ENCODE measurements around the gene ASPSCR1.
A peak's percentile ranks its signal among the peaks of the same experiment; 100 is the strongest.

The ASPSCR1 gene

DNA sequence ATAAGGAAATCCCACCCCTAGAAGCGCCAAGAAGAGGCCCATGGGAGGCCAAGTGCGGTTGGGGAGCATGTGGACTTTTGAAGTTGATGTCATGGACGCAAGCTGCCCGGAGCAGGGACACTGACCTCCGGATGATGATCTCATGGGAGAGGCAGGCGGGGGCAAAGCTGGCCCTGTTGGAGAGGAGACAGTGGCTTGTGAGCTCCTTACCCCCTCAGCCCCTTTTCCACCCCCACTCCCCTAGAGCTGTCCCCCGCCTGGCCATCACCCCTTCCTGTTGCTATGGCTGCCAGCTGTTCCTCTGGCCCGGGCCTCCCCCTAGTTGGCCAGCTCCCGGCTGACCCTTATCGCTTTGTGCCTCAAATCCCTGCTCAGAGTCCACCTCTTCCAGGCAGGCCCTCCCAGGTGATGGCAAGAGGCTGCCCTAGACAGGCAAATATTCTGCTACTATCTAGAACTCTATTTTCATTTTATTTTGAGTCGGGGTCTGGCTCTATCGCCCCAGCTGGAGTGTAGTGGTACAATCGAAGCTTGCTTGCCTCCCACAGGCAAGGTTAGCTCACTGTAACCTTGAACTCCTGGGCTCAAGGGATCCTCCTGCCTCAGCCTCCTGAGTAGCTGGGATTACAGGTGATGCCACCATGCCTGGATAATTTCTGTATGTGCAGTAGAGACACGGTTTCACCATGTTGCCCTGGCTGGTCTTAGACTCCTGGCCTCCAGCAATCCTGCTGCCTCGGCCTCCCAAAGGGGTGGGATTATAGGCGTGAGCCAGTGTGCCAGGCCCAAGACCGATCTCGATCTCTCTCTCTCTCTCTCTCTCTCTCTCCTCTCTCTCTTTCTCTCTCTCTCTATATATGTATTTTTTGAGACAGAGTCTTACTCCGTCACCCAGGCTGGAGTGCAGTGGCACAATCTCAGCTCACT is 23.0 kb upstream of the ASPSCR1 start:
- H3K4me3 ChIP-seq (ENCODE audit: low read depth in 1 of 5, low read length in 5 of 5): no peak overlapping the region
- H3K27ac ChIP-seq (ENCODE audit: low read depth, low read length): no peak overlapping the region
- H3K27me3 ChIP-seq (ENCODE audit: control insufficient read depth in 5 of 5, insufficient read depth in 4 of 5, low read length in 5 of 5): peaks cover 24 to 42% (median 33%) of the 10 kb centered on the region in 5 donors
- peaks cover 0 to 4% (median 3%) of the 10 kb centered on the region in 5 donors for H3K4me1 ChIP-seq (ENCODE audit: control insufficient read depth in 5 of 5, insufficient read depth in 5 of 5, low read length in 5 of 5)
- no peaks in the 10 kb centered on the region for H3K36me3 ChIP-seq (ENCODE audit: control insufficient read depth in 5 of 5, insufficient read depth in 5 of 5, low read length in 5 of 5)
- H3K9me3 ChIP-seq (ENCODE audit: control insufficient read depth in 5 of 5, low read length in 5 of 5): no peaks in the 10 kb centered on the region
- no peak overlapping the region for H3K9ac ChIP-seq (ENCODE audit: low read length in 5 of 5)

DNA sequence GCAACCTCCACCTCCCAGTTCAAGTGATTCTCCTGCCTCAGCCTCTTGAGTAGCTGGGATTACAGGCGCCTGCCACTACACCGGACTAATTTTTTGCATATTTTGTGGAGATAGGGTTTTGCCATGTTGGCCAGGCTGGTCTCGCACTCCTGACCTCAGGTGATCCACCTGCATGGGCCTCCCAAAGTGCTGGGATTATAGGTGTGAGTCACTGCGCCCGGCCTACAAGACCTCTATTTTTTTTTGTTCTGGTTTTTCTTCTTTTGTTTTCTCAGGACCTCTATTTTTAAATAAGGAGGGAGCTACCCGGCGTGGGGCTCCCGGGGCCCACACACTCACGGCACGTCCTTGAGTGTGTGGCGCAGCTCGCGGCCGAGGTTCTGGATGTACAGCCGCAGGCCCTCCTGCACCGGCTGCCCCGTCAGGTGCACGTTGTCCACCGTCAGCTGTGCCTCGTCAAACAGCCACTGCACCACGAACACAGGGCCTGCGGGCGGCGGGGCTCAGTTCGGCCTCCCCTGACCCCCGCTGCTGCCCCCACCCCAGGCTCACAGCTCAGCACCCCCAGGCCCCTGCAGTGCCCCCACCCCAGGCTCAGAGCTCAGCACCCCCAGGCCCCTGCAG is 22.3 kb upstream of the ASPSCR1 start:
- Histone ChIP-seq H3K27me3 (ENCODE audit: control insufficient read depth in 5 of 5, insufficient read depth in 4 of 5, low read length in 5 of 5) (peaks cover 27 to 46% (median 34%) of the 10 kb centered on the region in 5 donors), H3K27ac (ENCODE audit: low read depth, low read length) (no peak overlapping the region), H3K36me3 (ENCODE audit: control insufficient read depth in 5 of 5, insufficient read depth in 5 of 5, low read length in 5 of 5) (no peaks in the 10 kb centered on the region), H3K9me3 (ENCODE audit: control insufficient read depth in 5 of 5, low read length in 5 of 5) (no peaks in the 10 kb centered on the region), H3K4me3 (ENCODE audit: low read depth in 1 of 5, low read length in 5 of 5) (no peak overlapping the region), H3K9ac (ENCODE audit: low read length in 5 of 5) (no peak overlapping the region), H3K4me1 (ENCODE audit: control insufficient read depth in 5 of 5, insufficient read depth in 5 of 5, low read length in 5 of 5) (peaks cover 0 to 10% (median 8%) of the 10 kb centered on the region in 5 donors)

DNA sequence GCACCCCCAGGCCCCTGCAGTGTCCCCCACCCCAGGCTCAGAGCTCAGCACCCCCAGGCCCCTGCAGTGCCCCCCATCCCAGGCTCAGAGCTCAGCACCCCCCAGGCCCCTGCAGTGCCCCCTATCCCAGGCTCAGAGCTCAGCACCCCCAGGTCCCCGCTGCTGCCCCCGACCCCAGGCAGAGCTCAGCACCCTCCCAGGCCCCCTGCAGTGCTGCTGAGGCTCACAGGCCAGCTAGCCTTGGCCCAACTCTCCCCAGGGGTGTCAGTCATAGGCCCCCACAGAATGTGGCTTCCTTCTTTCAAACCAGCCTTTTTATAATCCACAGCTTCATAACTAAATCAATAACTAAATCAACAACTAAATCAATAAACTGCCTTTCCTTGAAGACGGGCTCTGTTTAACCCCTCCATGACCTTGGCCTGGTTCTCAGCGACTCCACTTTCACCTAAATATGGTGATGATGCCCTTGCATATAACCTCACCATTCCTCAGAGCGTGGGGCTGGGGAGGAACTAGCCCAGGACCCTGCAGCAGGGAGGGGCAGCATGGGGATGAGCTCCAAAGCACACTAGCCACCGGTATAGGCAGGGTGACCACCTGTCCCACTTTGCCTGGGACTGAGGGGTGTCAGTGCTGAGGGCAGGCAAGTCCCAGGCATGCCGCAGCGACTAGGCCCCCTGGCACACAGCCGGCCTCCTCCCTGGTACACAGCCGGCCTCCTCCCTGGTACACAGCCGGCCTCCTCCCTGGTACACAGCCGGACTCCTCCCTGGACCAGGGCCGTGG is 21.5 kb upstream of the ASPSCR1 start:
- Histone ChIP-seq H3K4me3 (ENCODE audit: low read depth in 1 of 5, low read length in 5 of 5) (no peak overlapping the region), H3K9me3 (ENCODE audit: control insufficient read depth in 5 of 5, low read length in 5 of 5) (no peaks in the 10 kb centered on the region), H3K9ac (ENCODE audit: low read length in 5 of 5) (no peak overlapping the region), H3K27ac (ENCODE audit: low read depth, low read length) (no peak overlapping the region), H3K4me1 (ENCODE audit: control insufficient read depth in 5 of 5, insufficient read depth in 5 of 5, low read length in 5 of 5) (peaks cover 0 to 15% (median 12%) of the 10 kb centered on the region in 5 donors), H3K36me3 (ENCODE audit: control insufficient read depth in 5 of 5, insufficient read depth in 5 of 5, low read length in 5 of 5) (no peaks in the 10 kb centered on the region), H3K27me3 (ENCODE audit: control insufficient read depth in 5 of 5, insufficient read depth in 4 of 5, low read length in 5 of 5) (peaks cover 32 to 51% (median 39%) of the 10 kb centered on the region in 5 donors)

DNA sequence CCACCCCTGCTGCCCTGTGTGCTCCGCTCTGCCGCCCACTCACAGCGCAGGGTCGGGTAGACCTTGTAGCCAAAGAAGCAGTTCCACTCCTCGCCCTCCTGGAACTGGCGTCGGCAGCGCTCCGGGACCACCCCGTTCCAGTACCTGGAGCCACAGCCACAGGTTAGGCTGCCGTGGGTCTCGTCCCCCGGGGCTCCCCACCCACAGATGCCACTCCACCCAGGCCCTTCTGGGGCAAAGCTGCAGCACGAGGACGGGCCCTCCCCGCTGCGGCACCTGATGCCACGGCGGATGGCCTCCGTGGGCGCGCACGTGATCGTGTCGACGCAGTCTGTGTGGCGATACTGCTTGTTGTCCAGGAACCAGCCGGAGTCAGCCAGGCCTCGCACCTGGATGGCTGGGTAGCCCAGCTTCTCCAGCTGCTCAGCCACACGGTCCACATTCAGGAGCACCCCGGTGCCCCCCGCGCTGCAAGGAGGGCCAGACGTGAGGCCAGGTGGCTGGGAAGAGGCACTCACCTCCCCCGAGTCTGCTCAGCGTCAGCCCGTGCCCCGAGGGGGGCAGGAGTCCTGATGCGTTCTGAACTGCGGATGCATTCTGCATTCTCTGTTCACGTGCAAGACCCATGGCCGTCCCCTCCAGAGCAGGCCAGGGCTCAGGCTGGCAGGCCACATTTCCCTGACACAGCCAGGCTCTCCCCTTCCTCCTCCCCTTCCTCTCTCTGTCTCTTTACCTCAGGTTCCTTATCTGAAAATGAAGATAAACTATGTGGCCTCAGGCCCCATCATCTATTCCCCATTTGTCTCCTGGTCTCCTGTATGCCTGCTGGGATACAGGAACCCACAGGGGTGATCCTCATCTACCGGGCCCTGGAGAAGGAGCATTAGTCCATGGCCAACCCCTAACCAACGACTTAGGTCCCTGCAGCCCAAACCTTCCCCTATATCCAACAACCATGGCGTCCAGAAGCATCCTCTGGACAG is 20.5 kb upstream of the ASPSCR1 start:
- H3K4me1 ChIP-seq (ENCODE audit: control insufficient read depth in 5 of 5, insufficient read depth in 5 of 5, low read length in 5 of 5): peaks cover 0 to 20% (median 12%) of the 10 kb centered on the region in 5 donors
- no peaks in the 10 kb centered on the region for H3K36me3 ChIP-seq (ENCODE audit: control insufficient read depth in 5 of 5, insufficient read depth in 5 of 5, low read length in 5 of 5)
- H3K9me3 ChIP-seq (ENCODE audit: control insufficient read depth in 5 of 5, low read length in 5 of 5): no peaks in the 10 kb centered on the region
- H3K27me3 ChIP-seq (ENCODE audit: control insufficient read depth in 5 of 5, insufficient read depth in 4 of 5, low read length in 5 of 5): peaks cover 34 to 56% (median 42%) of the 10 kb centered on the region in 5 donors
- no peak overlapping the region for H3K4me3 ChIP-seq (ENCODE audit: low read depth in 1 of 5, low read length in 5 of 5)
- H3K27ac ChIP-seq (ENCODE audit: low read depth, low read length): no peak overlapping the region
- H3K9ac ChIP-seq (ENCODE audit: low read length in 5 of 5): no peak overlapping the region

DNA sequence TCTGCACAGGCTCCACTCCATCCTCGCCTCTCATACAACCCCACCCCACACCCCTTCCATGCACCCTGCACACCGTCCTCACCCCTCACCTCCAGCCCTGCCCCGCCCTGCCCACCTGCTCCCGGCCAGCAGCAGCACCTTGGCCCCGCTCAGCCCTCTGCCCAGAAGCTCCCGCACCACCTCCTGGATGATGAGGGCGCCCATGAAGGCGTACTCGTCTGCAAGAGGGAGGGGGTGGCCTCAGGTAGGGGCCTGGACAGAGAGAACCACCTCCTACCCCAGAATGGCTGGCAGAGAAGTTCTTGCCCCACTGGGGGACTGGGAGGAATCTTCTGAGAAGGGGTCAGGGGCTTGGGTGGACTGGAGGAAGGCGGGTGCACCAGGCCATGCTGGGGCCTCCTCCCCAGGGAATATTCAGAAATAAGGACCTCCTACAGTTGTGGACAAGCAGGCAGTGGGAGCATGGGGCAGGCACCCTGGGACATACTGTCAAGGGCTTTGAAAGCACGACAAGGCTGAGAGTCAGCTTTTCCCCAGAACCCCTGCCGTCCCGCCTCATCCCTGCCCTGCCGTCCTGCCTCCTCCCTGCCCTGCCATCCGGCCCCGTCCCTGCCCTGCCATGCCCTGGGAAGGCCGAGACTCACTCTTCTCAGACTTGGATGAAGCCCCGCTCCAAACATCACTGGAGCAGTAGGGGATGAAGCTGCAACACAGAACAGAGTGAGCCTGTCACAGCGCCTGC is 19.6 kb upstream of the ASPSCR1 start:
- Histone ChIP-seq H3K9ac (ENCODE audit: low read length in 5 of 5) (no peak overlapping the region), H3K4me3 (ENCODE audit: low read depth in 1 of 5, low read length in 5 of 5) (no peak overlapping the region), H3K27me3 (ENCODE audit: control insufficient read depth in 5 of 5, insufficient read depth in 4 of 5, low read length in 5 of 5) (peaks cover 39 to 64% (median 49%) of the 10 kb centered on the region in 5 donors), H3K27ac (ENCODE audit: low read depth, low read length) (no peak overlapping the region), H3K9me3 (ENCODE audit: control insufficient read depth in 5 of 5, low read length in 5 of 5) (no peaks in the 10 kb centered on the region), H3K4me1 (ENCODE audit: control insufficient read depth in 5 of 5, insufficient read depth in 5 of 5, low read length in 5 of 5) (peaks cover 0 to 20% (median 12%) of the 10 kb centered on the region in 5 donors), H3K36me3 (ENCODE audit: control insufficient read depth in 5 of 5, insufficient read depth in 5 of 5, low read length in 5 of 5) (no peaks in the 10 kb centered on the region)

DNA sequence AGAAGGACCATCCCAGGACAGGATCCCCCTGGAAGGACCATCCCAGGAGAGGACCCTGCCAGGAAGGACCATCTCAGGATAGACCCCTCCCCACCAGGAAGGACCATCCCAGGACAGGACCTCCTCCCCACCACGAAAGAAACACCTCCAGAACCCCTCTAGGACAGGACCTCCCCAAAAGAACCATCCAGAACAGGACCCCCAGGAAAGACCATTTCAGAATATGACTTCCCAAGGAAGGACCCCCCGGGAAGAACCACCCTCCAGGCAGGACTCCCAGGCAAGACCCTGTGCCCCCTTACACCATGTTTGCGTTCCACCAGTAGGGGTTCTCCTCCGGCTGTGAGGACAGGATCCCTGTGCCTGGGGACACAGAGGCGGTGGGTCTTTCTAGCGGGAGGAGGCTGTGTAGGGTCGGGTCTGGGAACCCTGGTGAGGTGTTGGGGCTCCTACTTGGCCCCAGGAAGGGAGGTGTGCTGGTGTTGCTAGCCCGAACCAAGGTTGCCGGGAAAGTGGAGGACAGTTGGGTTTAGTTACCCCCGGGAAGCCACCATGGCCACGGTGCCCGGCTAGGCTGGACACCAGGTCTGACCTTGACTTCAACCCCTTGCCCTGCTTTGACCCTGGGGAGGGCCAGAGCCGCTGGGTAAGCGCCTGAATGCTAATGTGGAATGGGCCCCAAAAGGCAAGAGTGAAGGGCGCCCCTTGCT is 18.6 kb upstream of the ASPSCR1 start:
- peak overlapping the region in 1 of 5 donors; percentile 34 for H3K4me3 ChIP-seq (ENCODE audit: low read depth in 1 of 5, low read length in 5 of 5)
- H3K9me3 ChIP-seq (ENCODE audit: control insufficient read depth in 5 of 5, low read length in 5 of 5): no peaks in the 10 kb centered on the region
- no peaks in the 10 kb centered on the region for H3K36me3 ChIP-seq (ENCODE audit: control insufficient read depth in 5 of 5, insufficient read depth in 5 of 5, low read length in 5 of 5)
- H3K9ac ChIP-seq (ENCODE audit: low read length in 5 of 5): no peak overlapping the region
- peaks cover 40 to 73% (median 57%) of the 10 kb centered on the region in 5 donors for H3K27me3 ChIP-seq (ENCODE audit: control insufficient read depth in 5 of 5, insufficient read depth in 4 of 5, low read length in 5 of 5)
- no peak overlapping the region for H3K27ac ChIP-seq (ENCODE audit: low read depth, low read length)
- peaks cover 0 to 20% (median 12%) of the 10 kb centered on the region in 5 donors for H3K4me1 ChIP-seq (ENCODE audit: control insufficient read depth in 5 of 5, insufficient read depth in 5 of 5, low read length in 5 of 5)

DNA sequence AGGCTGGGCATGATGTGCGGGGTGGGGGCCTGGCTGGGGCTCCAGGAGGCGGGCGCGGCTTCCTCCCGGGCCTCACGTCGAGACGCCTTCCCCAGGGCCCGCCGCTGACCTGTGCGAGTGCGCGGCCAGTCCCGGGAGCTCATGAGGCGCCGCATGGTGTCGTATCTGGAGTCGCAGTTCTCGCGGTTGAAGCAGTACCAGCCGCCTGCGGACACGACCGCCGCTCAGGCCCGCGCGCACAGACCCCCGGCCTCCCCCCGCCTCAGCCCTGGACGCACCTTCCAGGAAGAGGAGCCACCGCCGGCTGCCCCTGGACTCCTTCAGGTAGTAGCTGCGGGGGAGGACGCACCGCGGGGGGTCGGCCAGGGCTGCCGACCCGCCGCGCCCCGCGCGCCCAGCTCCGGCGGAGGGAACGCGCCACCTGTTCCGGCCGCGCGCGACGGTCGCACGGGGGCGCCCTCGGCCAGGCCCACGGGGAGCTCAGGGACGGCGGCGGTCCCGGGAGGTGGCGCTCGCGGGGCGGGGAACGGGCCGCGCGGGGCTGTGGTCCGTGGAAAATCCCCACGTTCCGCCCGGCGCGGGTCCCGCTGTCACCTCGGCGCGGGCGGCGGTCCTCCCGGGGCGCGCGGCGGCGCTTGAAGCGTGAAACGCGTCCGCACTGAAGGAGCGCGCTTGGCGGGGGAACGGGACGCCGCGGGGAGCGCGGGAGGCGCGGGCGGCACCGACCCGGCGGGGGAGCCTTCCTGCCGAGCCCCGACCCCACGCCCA is 17.9 kb upstream of the ASPSCR1 start:
- no peak overlapping the region for H3K9ac ChIP-seq (ENCODE audit: low read length in 5 of 5)
- peak overlapping the region in 3 of 5 donors; percentile 31 to 58 (median 55) for H3K4me3 ChIP-seq (ENCODE audit: low read depth in 1 of 5, low read length in 5 of 5)
- H3K27me3 ChIP-seq (ENCODE audit: control insufficient read depth in 5 of 5, insufficient read depth in 4 of 5, low read length in 5 of 5): peaks cover 40 to 76% (median 61%) of the 10 kb centered on the region in 5 donors

More for the DNA sequence above, 17.9 kb upstream of the ASPSCR1 start:
- H3K4me1 ChIP-seq (ENCODE audit: control insufficient read depth in 5 of 5, insufficient read depth in 5 of 5, low read length in 5 of 5): peaks cover 0 to 20% (median 12%) of the 10 kb centered on the region in 5 donors
- no peaks in the 10 kb centered on the region for H3K36me3 ChIP-seq (ENCODE audit: control insufficient read depth in 5 of 5, insufficient read depth in 5 of 5, low read length in 5 of 5)
- no peak overlapping the region for H3K27ac ChIP-seq (ENCODE audit: low read depth, low read length)
- no peaks in the 10 kb centered on the region for H3K9me3 ChIP-seq (ENCODE audit: control insufficient read depth in 5 of 5, low read length in 5 of 5)
